Activated naive CD4-positive, alpha-beta T cell treated with anti-CD3 and anti-CD28 coated beads, Interleukin-2, amount 50 U/mL, for 24 hours (primary cell): ENCODE data around the gene TSHZ1.

Source experiments
- H3K27ac Mint-ChIP-seq: one replicate; pipeline ENCODE4 v1.8.0; 2021; ENCODE audit warnings: mild to moderate bottlenecking, mixed read lengths
- H3K27me3 Mint-ChIP-seq: one replicate; pipeline ENCODE4 v1.8.0; 2021; ENCODE audit warnings: mixed read lengths
- H3K36me3 Mint-ChIP-seq: one replicate; pipeline ENCODE4 v1.8.0; 2021; ENCODE audit warnings: mixed read lengths
- H3K4me1 Mint-ChIP-seq: one replicate; pipeline ENCODE4 v1.8.0; 2021; ENCODE audit warnings: mixed read lengths
- H3K4me3 Mint-ChIP-seq: one replicate; pipeline ENCODE4 v1.8.0; 2021; ENCODE audit warnings: mild to moderate bottlenecking, mixed read lengths
- H3K9me3 Mint-ChIP-seq: one replicate; pipeline ENCODE4 v1.8.0; 2021; ENCODE audit warnings: mixed read lengths

The TSHZ1 gene

DNA sequence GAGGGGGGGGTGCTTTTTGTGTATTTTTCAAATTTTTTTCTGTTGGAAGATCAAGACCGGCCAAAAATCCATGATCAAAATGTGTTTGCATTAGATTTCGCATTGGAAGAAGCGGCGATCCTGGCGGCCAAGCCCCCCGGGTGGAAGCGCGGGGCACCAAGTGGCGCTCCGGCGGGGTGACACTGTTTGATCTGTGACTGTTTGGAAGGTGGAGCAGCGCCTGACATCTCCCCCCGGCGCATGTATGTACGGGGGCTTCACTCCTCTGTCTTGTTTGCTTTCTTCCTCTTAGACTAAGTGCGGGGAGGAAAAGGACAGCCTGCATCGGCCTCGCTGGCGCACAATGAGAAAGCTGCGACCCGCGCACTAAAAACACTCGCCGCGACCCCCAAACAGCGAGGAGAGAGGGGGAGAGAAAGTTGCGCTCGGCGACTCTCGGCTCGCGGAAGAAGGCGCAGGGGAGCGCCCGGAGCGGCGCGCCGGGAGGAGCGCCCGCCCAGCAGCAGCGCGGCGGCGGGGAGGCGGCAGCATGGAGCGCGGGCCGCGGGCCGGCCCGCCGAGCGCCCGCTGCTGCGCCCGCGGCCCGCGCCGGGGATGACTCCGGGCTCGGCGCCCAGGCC is 515 bp downstream of the TSHZ1 start:
- Mint-ChIP-seq H3K9me3 (no peaks in the 10 kb centered on the region), H3K27ac (peak overlapping the region; percentile 98), H3K4me1 (peaks cover 70% of the 10 kb centered on the region), H3K4me3 (peak overlapping the region; percentile 99), H3K27me3 (no peaks in the 10 kb centered on the region), H3K36me3 (peaks cover 2% of the 10 kb centered on the region)

DNA sequence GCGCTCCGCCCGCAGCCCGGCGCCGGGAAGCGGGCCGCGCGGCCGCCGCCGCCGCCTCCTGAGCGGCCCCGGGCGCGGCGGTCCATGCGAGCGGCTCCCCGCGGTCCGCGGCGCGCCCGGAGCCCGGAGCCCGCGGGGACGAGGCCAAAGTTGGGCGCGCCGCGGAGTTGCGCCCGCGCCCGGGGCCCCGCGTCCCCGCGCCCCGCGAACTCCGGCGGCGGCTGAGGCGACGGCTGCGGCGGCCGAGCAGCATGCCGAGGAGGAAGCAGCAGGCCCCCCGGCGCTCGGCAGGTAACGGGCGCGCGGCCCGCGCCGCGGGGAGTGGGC is 992 bp downstream of the TSHZ1 start:
- Mint-ChIP-seq H3K4me3 (no peak overlapping the region), H3K9me3 (no peaks in the 10 kb centered on the region), H3K27ac (no peak overlapping the region), H3K27me3 (no peaks in the 10 kb centered on the region), H3K4me1 (peaks cover 70% of the 10 kb centered on the region), H3K36me3 (peaks cover 2% of the 10 kb centered on the region)

DNA sequence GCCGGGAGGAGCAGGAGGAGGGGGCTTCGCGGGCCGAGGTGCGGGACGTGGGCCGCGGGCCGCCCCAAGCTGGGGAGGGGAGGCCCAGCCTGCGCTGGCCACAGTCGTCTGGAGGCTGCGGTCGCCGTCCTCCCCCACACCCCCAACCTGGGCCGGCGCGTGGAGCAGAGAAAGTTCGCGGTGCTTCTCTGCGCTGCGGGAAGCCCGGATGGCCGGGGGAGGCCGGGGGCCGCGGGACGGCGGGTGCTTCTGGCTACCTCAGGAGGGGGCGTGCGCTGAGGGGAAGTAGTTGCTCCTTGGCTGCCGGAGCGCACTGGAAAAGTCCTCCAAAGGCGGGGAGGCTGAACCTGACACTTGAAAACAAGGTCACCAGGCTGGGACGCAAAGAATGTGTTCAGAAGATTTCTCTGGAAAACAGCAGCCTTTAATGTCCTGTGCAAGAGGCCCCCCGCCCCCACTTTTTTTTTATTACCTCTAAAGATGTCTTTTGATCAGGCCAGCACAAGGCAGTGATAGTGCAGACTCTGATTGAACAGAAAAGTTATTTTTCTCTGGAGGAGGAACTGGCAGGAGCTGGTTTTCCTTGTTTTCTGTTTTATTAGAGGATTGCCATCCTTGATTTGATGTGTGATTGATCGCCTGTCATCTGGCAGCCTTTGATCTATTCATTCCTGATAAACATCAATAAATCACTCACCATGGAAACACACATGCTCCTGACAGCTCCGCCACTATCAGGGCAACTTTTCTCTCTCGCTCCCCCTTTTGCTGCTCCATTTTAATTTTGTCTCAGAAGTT is 1.6 kb downstream of the TSHZ1 start:
- Mint-ChIP-seq H3K4me1 (peaks cover 70% of the 10 kb centered on the region), H3K27me3 (no peaks in the 10 kb centered on the region), H3K9me3 (no peaks in the 10 kb centered on the region), H3K36me3 (peaks cover 2% of the 10 kb centered on the region), H3K4me3 (peak overlapping the region; percentile 90), H3K27ac (peak overlapping the region; percentile 96)

DNA sequence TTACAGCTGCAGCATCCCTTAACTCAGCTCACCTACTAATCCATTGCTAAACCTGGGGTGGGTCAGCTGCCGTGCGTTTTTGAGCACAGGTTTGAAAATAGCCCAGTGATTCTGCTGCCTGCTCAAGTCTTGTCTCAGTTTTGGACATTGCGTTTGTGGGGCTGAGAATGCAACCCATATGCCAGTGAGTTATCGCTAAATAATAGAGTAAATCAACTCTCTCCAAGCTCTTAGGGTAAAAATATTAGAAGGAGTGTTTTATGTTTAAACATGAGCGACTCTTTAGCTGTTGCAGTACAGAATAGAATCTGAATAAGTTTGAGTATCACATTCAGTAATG is 2.1 kb downstream of the TSHZ1 start:
- H3K27me3 Mint-ChIP-seq = no peaks in the 10 kb centered on the region
- H3K9me3 Mint-ChIP-seq = no peaks in the 10 kb centered on the region
- peaks cover 2% of the 10 kb centered on the region for H3K36me3 Mint-ChIP-seq
- peak overlapping the region; percentile 96 for H3K27ac Mint-ChIP-seq
- H3K4me1 Mint-ChIP-seq = peaks cover 70% of the 10 kb centered on the region
- peak overlapping the region; percentile 90 for H3K4me3 Mint-ChIP-seq

- H3K27ac Mint-ChIP-seq = peak overlapping the region; percentile 59
- peaks cover 2% of the 10 kb centered on the region for H3K36me3 Mint-ChIP-seq
- no peaks in the 10 kb centered on the region for H3K27me3 Mint-ChIP-seq
- H3K9me3 Mint-ChIP-seq = no peaks in the 10 kb centered on the region
- peaks cover 76% of the 10 kb centered on the region for H3K4me1 Mint-ChIP-seq
- peak overlapping the region; percentile 24 for H3K4me3 Mint-ChIP-seq
Observed at GRCh38 chr18:75213611-75214331, 3.2 kb downstream of the TSHZ1 start.

DNA sequence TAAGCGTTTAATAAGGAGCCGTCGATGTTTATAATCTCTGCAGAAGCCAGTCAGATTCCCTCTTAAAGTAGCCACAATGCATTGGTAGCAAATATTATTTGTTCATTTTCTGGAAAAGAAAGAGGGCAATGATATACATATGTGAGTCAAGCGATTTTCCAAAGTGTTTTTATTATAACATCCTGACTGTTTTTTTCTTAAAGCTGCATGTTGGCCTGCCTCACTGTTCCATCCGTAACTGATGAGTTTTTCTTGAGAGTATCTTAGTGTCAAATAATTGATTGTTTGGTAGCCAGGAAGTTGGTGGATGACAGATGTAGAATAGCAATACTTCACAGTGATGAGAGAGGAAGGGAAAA is 3.7 kb downstream of the TSHZ1 start:
- Mint-ChIP-seq H3K27ac (peak overlapping the region; percentile 59), H3K4me3 (peak overlapping the region; percentile 24), H3K36me3 (peaks cover 2% of the 10 kb centered on the region), H3K9me3 (no peaks in the 10 kb centered on the region), H3K27me3 (no peaks in the 10 kb centered on the region), H3K4me1 (peaks cover 81% of the 10 kb centered on the region)

GRCh38 chr18:75214766-75215510 is 4.3 kb downstream of the TSHZ1 start:
- H3K4me3 Mint-ChIP-seq = peak overlapping the region; percentile 33
- H3K27me3 Mint-ChIP-seq = no peaks in the 10 kb centered on the region
- peak overlapping the region; percentile 90 for H3K27ac Mint-ChIP-seq
- peaks cover 84% of the 10 kb centered on the region for H3K4me1 Mint-ChIP-seq
- peaks cover 2% of the 10 kb centered on the region for H3K36me3 Mint-ChIP-seq
- no peaks in the 10 kb centered on the region for H3K9me3 Mint-ChIP-seq

- no peaks in the 10 kb centered on the region for H3K27me3 Mint-ChIP-seq
- no peaks in the 10 kb centered on the region for H3K9me3 Mint-ChIP-seq
- peak overlapping the region; percentile 33 for H3K4me3 Mint-ChIP-seq
- peak overlapping the region; percentile 90 for H3K27ac Mint-ChIP-seq
- H3K4me1 Mint-ChIP-seq = peaks cover 84% of the 10 kb centered on the region
- H3K36me3 Mint-ChIP-seq = peaks cover 2% of the 10 kb centered on the region
Observed at GRCh38 chr18:75215663-75216062, 5.1 kb downstream of the TSHZ1 start.

DNA sequence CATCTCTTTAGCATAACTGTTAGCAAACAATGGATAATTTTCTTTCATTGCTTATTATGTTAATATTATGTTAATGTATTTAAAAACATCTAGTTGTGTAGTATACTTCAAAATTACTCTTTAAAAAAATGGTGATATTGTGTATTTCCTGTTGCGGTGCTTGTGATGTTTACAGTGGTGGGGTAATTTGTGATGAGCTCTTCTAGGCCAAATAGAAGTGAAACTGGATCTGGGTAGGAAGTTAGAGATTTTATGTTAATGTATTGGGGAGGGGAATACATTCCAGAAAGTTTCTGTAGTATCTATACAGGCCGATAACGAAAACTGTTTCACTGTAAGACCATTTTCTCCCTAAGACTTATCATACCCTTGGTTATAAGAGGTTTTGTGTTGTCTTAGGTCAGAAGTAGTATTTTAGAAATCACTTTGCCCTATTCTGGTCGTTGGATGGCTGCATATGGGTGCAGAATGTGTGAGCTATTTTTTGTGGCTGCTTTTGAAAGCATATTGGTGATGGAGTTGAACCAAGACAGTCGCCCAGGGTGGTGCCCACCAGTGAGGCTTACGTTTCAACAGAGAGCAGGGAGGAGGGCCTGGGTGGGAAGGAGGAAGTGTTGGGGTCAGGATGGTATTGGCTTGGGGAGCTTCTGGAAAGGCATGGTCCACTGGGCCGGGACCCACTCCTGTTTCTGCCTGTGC is 5.8 kb downstream of the TSHZ1 start:
- Mint-ChIP-seq H3K9me3 (no peaks in the 10 kb centered on the region), H3K36me3 (peaks cover 2% of the 10 kb centered on the region), H3K4me1 (peaks cover 86% of the 10 kb centered on the region), H3K27me3 (no peaks in the 10 kb centered on the region), H3K27ac (peak overlapping the region; percentile 78), H3K4me3 (peak overlapping the region; percentile 62)

DNA sequence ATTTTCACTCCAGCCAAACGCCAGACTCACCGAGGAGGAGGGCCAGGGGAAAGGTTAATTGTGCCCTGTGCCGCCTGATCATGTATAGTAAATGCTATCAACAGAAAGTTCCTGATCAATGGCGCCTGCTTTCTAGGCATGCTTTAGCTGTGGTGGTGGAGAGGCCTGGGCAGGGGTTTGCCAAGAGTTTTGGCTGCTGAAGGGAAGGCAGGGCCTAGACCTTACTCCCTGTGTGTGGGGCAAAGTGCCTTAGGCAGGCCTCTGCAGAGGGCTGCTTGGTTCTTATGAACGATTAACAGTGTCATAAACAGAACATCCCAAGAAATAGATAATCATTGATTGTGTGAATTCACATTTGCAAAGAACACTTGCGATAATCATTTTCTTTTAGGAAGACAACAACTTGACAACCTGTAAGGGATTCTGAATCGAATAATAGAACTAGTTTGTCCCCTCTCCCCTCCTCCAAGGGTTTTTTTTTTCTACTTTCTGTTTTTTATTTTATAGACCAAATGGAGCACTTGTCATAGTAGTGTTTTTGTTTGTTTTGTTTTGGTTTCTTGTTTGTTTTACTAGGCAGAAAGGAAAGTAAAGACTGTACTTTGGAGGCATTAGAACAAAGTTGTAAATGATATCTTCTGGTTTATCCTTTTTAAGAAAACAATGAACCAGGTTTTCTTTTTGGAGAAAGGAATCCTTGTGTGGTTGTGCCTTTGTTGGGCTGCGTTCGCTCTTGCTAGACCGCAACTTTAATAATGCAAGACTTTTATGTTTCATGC is 6.5 kb downstream of the TSHZ1 start:
- H3K27ac Mint-ChIP-seq = peak overlapping the region; percentile 78
- no peaks in the 10 kb centered on the region for H3K9me3 Mint-ChIP-seq
- no peaks in the 10 kb centered on the region for H3K27me3 Mint-ChIP-seq
- peaks cover 2% of the 10 kb centered on the region for H3K36me3 Mint-ChIP-seq
- peak overlapping the region; percentile 62 for H3K4me3 Mint-ChIP-seq
- peaks cover 93% of the 10 kb centered on the region for H3K4me1 Mint-ChIP-seq

DNA sequence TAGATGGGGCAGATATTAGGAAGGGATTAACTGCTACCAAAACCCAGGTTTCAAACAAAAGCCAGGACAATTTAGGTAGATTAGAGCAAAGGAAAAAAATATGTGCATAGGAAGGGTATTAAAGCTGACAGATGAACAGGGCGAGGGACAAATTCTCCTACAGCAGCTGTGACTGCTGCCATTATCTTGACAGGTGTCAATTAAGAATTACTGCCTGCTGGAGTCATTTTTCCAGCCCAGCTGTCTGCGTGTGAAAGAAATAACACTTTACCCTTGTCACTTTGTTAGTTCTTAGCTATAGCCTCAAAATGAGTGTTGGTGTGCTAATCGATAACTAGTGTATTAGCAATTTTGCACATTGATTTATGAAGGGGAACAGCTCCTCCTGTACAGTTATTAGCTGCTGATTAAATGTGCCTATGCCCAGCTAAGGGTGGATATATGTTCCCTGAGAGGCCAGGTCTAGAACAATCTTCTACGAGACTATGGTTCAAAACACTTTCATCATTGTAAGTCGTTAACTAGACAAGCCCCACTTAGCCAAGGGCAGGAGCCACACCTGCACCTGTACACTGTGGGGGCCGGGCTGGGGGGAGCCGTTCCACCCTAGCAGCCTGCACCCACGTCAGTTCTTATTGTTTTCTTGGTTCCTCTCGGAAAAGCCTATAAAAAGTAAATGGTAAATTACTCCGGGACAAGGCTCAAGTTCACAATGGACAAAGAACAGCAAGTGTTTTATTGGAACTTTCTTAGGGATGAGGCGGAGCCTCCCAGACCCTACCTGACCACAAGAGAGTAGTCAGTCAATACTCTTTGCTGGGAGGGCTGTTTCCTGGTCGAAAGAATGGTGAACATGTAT is 7.7 kb downstream of the TSHZ1 start:
- Mint-ChIP-seq H3K27me3 (no peaks in the 10 kb centered on the region), H3K9me3 (no peaks in the 10 kb centered on the region), H3K36me3 (peaks cover 2% of the 10 kb centered on the region), H3K27ac (peak overlapping the region; percentile 12), H3K4me3 (no peak overlapping the region), H3K4me1 (peaks cover 95% of the 10 kb centered on the region)

- H3K27me3 Mint-ChIP-seq = no peaks in the 10 kb centered on the region
- peaks cover 3% of the 10 kb centered on the region for H3K36me3 Mint-ChIP-seq
- peaks cover 95% of the 10 kb centered on the region for H3K4me1 Mint-ChIP-seq
- peak overlapping the region; percentile 23 for H3K27ac Mint-ChIP-seq
- H3K4me3 Mint-ChIP-seq = no peak overlapping the region
- H3K9me3 Mint-ChIP-seq = no peaks in the 10 kb centered on the region
Observed at GRCh38 chr18:75219745-75220375, 9.3 kb downstream of the TSHZ1 start.

GRCh38 chr18:75220551-75221355 is 10.2 kb downstream of the TSHZ1 start:
- no peaks in the 10 kb centered on the region for H3K27me3 Mint-ChIP-seq
- no peak overlapping the region for H3K27ac Mint-ChIP-seq
- H3K4me3 Mint-ChIP-seq = peak overlapping the region; percentile 19
- peaks cover 95% of the 10 kb centered on the region for H3K4me1 Mint-ChIP-seq
- H3K9me3 Mint-ChIP-seq = no peaks in the 10 kb centered on the region
- peaks cover 1% of the 10 kb centered on the region for H3K36me3 Mint-ChIP-seq
